ENCODE data around the gene SMAD4.

DNA sequence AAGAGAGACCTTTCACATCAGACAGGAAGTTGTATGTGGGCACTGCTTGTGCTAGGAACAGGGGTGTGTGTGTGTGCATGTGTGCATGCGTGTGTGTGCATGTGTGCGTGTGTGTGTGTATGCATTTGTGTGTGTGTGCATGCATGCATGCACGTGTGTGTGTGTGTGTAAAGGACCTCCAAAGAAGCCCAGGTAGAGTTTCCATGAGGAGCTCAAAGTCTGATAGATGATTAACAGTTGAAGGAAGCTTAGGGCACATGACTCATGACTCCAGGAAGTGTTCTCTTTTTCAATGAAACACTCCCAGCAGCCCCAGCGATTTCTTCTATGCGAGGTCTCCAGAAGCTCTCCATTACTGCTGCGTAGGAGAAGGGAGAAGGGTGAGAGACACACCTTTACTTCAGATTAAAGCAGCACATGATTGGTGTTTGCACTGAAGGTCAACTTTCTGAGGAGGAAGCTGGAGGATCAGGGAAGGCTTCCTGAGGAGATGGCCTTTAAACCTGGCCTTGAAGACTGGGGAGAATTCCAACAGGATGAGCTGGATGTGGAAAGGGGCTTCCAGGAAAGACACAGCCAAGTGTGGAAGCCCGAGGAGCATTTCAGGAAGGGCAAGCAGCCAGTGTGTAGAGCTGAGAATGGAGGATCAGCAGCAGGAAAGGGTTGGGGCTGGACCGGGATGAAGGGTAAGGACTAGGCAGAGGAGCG is 77.7 kb downstream of the SMAD4 start:
- TF ChIP-seq EZH2 (IDR thresholded peaks at IDR 0.05) (no peak), POLR2A (IDR thresholded peaks at IDR 0.05; ENCODE audit: borderline replicate concordance, extremely low read depth, insufficient read depth, insufficient read length) (no peak), YY1 (IDR thresholded peaks at IDR 0.05; ENCODE audit: extremely low read depth, insufficient replicate concordance, low read depth, low read length) (no peak), RAD21 (IDR thresholded peaks at IDR 0.05; ENCODE audit: low read depth) (no peak), SP1 (IDR thresholded peaks at IDR 0.05; ENCODE audit: low read depth) (no peak), CEBPB (IDR thresholded peaks at IDR 0.05; ENCODE audit: low read depth) (no peak), ZNF274 (IDR thresholded peaks at IDR 0.05; ENCODE audit: low read depth, low read length) (no peak)
- TF ChIP-seq, protein P1, sequence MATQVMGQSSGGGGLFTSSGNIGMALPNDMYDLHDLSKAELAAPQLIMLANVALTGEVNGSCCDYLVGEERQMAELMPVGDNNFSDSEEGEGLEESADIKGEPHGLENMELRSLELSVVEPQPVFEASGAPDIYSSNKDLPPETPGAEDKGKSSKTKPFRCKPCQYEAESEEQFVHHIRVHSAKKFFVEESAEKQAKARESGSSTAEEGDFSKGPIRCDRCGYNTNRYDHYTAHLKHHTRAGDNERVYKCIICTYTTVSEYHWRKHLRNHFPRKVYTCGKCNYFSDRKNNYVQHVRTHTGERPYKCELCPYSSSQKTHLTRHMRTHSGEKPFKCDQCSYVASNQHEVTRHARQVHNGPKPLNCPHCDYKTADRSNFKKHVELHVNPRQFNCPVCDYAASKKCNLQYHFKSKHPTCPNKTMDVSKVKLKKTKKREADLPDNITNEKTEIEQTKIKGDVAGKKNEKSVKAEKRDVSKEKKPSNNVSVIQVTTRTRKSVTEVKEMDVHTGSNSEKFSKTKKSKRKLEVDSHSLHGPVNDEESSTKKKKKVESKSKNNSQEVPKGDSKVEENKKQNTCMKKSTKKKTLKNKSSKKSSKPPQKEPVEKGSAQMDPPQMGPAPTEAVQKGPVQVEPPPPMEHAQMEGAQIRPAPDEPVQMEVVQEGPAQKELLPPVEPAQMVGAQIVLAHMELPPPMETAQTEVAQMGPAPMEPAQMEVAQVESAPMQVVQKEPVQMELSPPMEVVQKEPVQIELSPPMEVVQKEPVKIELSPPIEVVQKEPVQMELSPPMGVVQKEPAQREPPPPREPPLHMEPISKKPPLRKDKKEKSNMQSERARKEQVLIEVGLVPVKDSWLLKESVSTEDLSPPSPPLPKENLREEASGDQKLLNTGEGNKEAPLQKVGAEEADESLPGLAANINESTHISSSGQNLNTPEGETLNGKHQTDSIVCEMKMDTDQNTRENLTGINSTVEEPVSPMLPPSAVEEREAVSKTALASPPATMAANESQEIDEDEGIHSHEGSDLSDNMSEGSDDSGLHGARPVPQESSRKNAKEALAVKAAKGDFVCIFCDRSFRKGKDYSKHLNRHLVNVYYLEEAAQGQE (IDR thresholded peaks at IDR 0.05; ENCODE audit: low read depth) = no peak
- TF ChIP-seq, protein P2, sequence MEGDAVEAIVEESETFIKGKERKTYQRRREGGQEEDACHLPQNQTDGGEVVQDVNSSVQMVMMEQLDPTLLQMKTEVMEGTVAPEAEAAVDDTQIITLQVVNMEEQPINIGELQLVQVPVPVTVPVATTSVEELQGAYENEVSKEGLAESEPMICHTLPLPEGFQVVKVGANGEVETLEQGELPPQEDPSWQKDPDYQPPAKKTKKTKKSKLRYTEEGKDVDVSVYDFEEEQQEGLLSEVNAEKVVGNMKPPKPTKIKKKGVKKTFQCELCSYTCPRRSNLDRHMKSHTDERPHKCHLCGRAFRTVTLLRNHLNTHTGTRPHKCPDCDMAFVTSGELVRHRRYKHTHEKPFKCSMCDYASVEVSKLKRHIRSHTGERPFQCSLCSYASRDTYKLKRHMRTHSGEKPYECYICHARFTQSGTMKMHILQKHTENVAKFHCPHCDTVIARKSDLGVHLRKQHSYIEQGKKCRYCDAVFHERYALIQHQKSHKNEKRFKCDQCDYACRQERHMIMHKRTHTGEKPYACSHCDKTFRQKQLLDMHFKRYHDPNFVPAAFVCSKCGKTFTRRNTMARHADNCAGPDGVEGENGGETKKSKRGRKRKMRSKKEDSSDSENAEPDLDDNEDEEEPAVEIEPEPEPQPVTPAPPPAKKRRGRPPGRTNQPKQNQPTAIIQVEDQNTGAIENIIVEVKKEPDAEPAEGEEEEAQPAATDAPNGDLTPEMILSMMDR (IDR thresholded peaks at IDR 0.05 in 2 of 3, conservative IDR thresholded peaks at IDR 0.05 in 1 of 3; ENCODE audit: borderline replicate concordance in 1 of 3, insufficient read depth in 1 of 3, low read depth in 2 of 3, low read length in 2 of 3) = no peak

All from HCT116 (cell line).